HepG2 (cell line): ENCODE results near the gene KIZ. TPM values are rescaled to one million over a fixed set of nuclear protein-coding genes. Genes with fewer than 3 reads are reported as not detected.
A peak's percentile ranks its signal among the peaks of the same experiment; 100 is the strongest.

ENCODE experiments used
- ATAC-seq: fragments of 200-7000 bp; cut with Tn5 transposase; 3 replicates; pipeline ENCODE4 v1.9.1; 2020; ENCODE audit warnings: mild to moderate bottlenecking, moderate library complexity
- BruUV-seq: library from RNA; stranded (reverse); fragments of 400-500 nt; replicated peaks from 2 replicates; lab custom pipeline; 2021; lab: Mats Ljungman, UMichigan
- CTCF ChIA-PET: fragments of 300-600 bp; formaldehyde crosslinking; extraction: SDS; loops from one replicate; lab custom pipeline; 2021; ENCODE audit warnings: low total read pairs, inconsistent platforms, low intra/inter-chr PET ratio; lab: Yijun Ruan, JAX
- POLR2A ChIA-PET: fragments of 350-600 bp; sonication (Branson Sonifier 250); formaldehyde crosslinking; loops from one replicate; lab custom pipeline; 2020; ENCODE audit warnings: antibody characterized with exemption, inconsistent platforms; lab: Yijun Ruan, JAX
- DNase-seq: peaks from one replicate; pipeline ENCODE4 v3.0.0-alpha.2; 2015; ENCODE audit warnings: low spot score
- FAIRE-seq: peaks from 3 replicates; lab custom pipeline; 2011; peaks lifted over from hg19 to GRCh38; lab: Jason Lieb, UNC
- H2AFZ ChIP-seq: one replicate; pipeline ENCODE4 v1.6.1; 2011; ENCODE audit warnings: low read length, inconsistent platforms
- H3K27ac ChIP-seq: fragments of 300-600 bp; 3 replicates; pipeline ENCODE4 v1.8.0; 2011; ENCODE audit warnings: mixed run types, mild to moderate bottlenecking, mixed read lengths, low read length, inconsistent platforms; ENCODE audit not compliant: insufficient read depth; ENCODE audit errors: extremely low read length
- H3K27me3 ChIP-seq, 2 experiments: fragments of 200-600 bp in 1 of 2; 2 replicates in 1 of 2; 3 replicates in 1 of 2; pipeline versions ENCODE4 v1.6.0 to v1.8.0; 2011; ENCODE audit warnings: low read length in 2 of 2, mild to moderate bottlenecking in 2 of 2, moderate library complexity in 2 of 2, inconsistent platforms in 1 of 2; ENCODE audit not compliant: insufficient read depth in 2 of 2, control insufficient read depth in 1 of 2
- H3K36me3 ChIP-seq, 2 experiments: fragments of 200-600 bp in 1 of 2; replicated peaks in 1 of 2; 2 replicates in 1 of 2; 3 replicates in 1 of 2; pipeline versions ENCODE4 v1.5.1 to v1.8.0; 2011; ENCODE audit warnings: low read length in 2 of 2, inconsistent platforms in 1 of 2; ENCODE audit not compliant: insufficient read depth in 2 of 2, control insufficient read depth in 1 of 2
- H3K4me1 ChIP-seq: 2 replicates; pipeline ENCODE4 v1.5.1; 2012; ENCODE audit warnings: low read length, inconsistent platforms; ENCODE audit not compliant: insufficient read depth
- H3K4me2 ChIP-seq: 2 replicates; pipeline ENCODE4 v1.6.0; 2011; ENCODE audit warnings: low read depth, low read length, inconsistent platforms
- H3K4me3 ChIP-seq, 3 experiments: fragments of 200-600 bp in 1 of 3; sonication (generic), shearing (Covaris generic) in 1 of 3; replicated peaks in 1 of 3; 2 replicates each; pipeline ENCODE4 v1.5.1; 2011 to 2016; ENCODE audit warnings: low read length in 3 of 3, inconsistent platforms in 2 of 3, low read depth in 2 of 3, mild to moderate bottlenecking in 2 of 3, control low read depth in 1 of 3, mixed read lengths in 1 of 3; ENCODE audit not compliant: insufficient read depth in 1 of 3
- H3K79me2 ChIP-seq: one replicate; pipeline ENCODE4 v1.6.1; 2011; ENCODE audit warnings: low read length, inconsistent platforms; ENCODE audit not compliant: insufficient read depth
- H3K9ac ChIP-seq: 2 replicates; pipeline ENCODE4 v1.6.0; 2011; ENCODE audit warnings: mild to moderate bottlenecking, low read depth, low read length, inconsistent platforms; ENCODE audit not compliant: insufficient read depth
- H3K9me3 ChIP-seq: 2 replicates; pipeline ENCODE4 v1.5.1; 2012; ENCODE audit warnings: mild to moderate bottlenecking, low read length
- H4K20me1 ChIP-seq: 2 replicates; pipeline ENCODE4 v1.6.0; 2011; ENCODE audit warnings: inconsistent platforms, mild to moderate bottlenecking, low read length, moderate library complexity; ENCODE audit not compliant: insufficient read depth
- CBX2 ChIP-seq, 2 experiments: fragments of 200-600 bp in 1 of 2; sonication (generic); formaldehyde crosslinking in 1 of 2; IDR thresholded peaks; 2 replicates each; pipeline versions ENCODE4 v1.7.0 to v1.8.1; 2018 to 2022; ENCODE audit warnings: low read depth in 2 of 2, low read length in 1 of 2, mild to moderate bottlenecking in 1 of 2, missing genetic modification reagents in 1 of 2
- CERS6 ChIP-seq: sonication (generic); formaldehyde crosslinking; IDR thresholded peaks from 2 replicates; pipeline ENCODE4 v1.5.0; 2020; ENCODE audit warnings: missing genetic modification reagents
- CREBL2 ChIP-seq: sonication (generic); formaldehyde crosslinking; IDR thresholded peaks from 2 replicates; pipeline ENCODE4 v1.8.1; 2023; ENCODE audit warnings: missing genetic modification reagents, mild to moderate bottlenecking, borderline replicate concordance
- KDM2A ChIP-seq: sonication (generic); formaldehyde crosslinking; IDR thresholded peaks from 2 replicates; pipeline ENCODE4 v1.4.0; 2020; ENCODE audit warnings: low read depth, missing genetic modification reagents, borderline replicate concordance
- MAZ ChIP-seq, 2 experiments: sonication (generic) in 1 of 2; formaldehyde crosslinking in 1 of 2; IDR thresholded peaks; 2 replicates each; pipeline versions ENCODE4 v1.5.0 to v1.6.1; 2012 to 2020; ENCODE audit warnings: low read depth in 2 of 2, mild to moderate bottlenecking in 2 of 2, borderline replicate concordance in 1 of 2, improper control_type of control experiment in 1 of 2, low read length in 1 of 2, missing genetic modification reagents in 1 of 2, moderate library complexity in 1 of 2
- SRSF4 ChIP-seq: fragments of 200-400 bp; formaldehyde crosslinking; IDR thresholded peaks from one replicate; pipeline ENCODE4 v1.6.1; 2018; ENCODE audit warnings: mild to moderate bottlenecking, low read depth, low read length, moderate library complexity; ENCODE audit not compliant: poor library complexity, severe bottlenecking
- TBX2 ChIP-seq: sonication (generic); formaldehyde crosslinking; IDR thresholded peaks from 2 replicates; pipeline ENCODE4 v1.5.0; 2020; ENCODE audit warnings: missing genetic modification reagents, mild to moderate bottlenecking, borderline replicate concordance
- WGBS: methylation state at CpG from one replicate; pipeline ENCODE4 v1.1.6; 2017; ENCODE audit warnings: low lambda C conversion rate; 5-methylcytosine and 5-hydroxymethylcytosine counted together
- in situ Hi-C: cut with HindIII; loops from 2 replicates; pipeline ENCODE4 v1.10.0; 2017; ENCODE audit warnings: low pct_unique_long_range_greater_than_20kb; ENCODE audit not compliant: extremely low pct_ligation_motif_present
- intact Hi-C: fragments of 100-400 bp; cut with micrococcal nuclease; formaldehyde crosslinking; loops from one replicate; pipeline ENCODE4 v1.10.0; 2022; ENCODE audit not compliant: unreplicated experiment
- polyA plus RNA-seq, 8 experiments: library from polyadenylated mRNA; depleted of rRNA in 3 of 8; stranded (reverse) in 7 of 8; unstranded in 1 of 8; fragments of >200 nt; fragmentation: Illumina TruSeq in 4 of 8; extraction: Trizol in 4 of 8; gene quantifications; 2 replicates each; pipeline versions ENCODE4 v1.2.1 to v1.2.3, GENCODE V29; 2011 to 2016; ENCODE audit warnings: low read depth in 4 of 8, missing spikeins in 1 of 8, mixed read lengths in 1 of 8; ENCODE audit not compliant: insufficient read depth in 1 of 8
- total RNA-seq, 5 experiments: library from RNA; depleted of rRNA; stranded (reverse); fragments of >200 nt; fragmentation: Illumina TruSeq; extraction: Trizol; gene quantifications; 2 replicates each; pipeline ENCODE4 v1.2.3, GENCODE V29; 2016; ENCODE audit warnings: low read depth in 1 of 5

The KIZ gene
- total and polyA plus RNA-seq, 2 of the 13 experiments (the other 11 are each of a cell fraction or from before 2014, with no cell fraction given) = 46.3 to 114 TPM

GRCh38 chr20:21230686-21231085 lies 104.8 kb downstream of the KIZ start:
- peaks cover 2% of the 10 kb centered on the region; the same call in 1 of the 2 replicates for H3K4me1 ChIP-seq
- no peaks in the 10 kb centered on the region for H3K27me3 ChIP-seq
- in situ Hi-C loops (loop anchor here (10.0 kb wide), 1 partner anchor 366 kb away; no protein-coding TSS in a partner anchor), intact Hi-C loops (no loop called here)
- no peak overlapping the region for H2AFZ ChIP-seq
- H3K4me3 ChIP-seq = no peak overlapping the region
- no peak overlapping the region for H3K4me2 ChIP-seq
- no peak overlapping the region for H3K9ac ChIP-seq
- H3K79me2 ChIP-seq = no peaks in the 10 kb centered on the region
- no TSS peak for BruUV-seq
- H3K27ac ChIP-seq = no peak overlapping the region
- WGBS = 92% methylated on average over 4 of the region's 4 CpGs
- H3K9me3 ChIP-seq = no peaks in the 10 kb centered on the region
- no peak for FAIRE-seq
- ATAC-seq = no peak
- CTCF ChIA-PET = no interaction called here
- H4K20me1 ChIP-seq = peaks cover 3% of the 10 kb centered on the region
- DNase-seq = no peak
- POLR2A ChIA-PET = no interaction called here
- peaks cover 31 to 74% of the 10 kb centered on the region in 2 experiments for H3K36me3 ChIP-seq
- TF ChIP-seq SRSF4 (no peak), KDM2A (no peak), CREBL2 (CRISPR knock-in tag) (no peak), CERS6 (CRISPR knock-in tag) (no peak), CBX2 (IDR thresholded peaks at IDR 0.05; ENCODE audit: low read depth, low read length) (no peak), CBX2 (CRISPR knock-in tag; IDR thresholded peaks at IDR 0.05; ENCODE audit: low read depth) (no peak), MAZ (IDR thresholded peaks at IDR 0.05; ENCODE audit: borderline replicate concordance, low read depth, low read length) (no peak), MAZ (CRISPR knock-in tag; IDR thresholded peaks at IDR 0.05; ENCODE audit: low read depth) (no peak), TBX2 (CRISPR knock-in tag) (0 out of 2 replicates have a peak, but pooled peaks have one; percentile 31)
